Measurements from ENCODE around the gene SCAMP3.
"Not testable (repeated sequence)": the region's sequence is repeated elsewhere in the genome, so short reads cannot be mapped to it uniquely, and the experiment has no call there.

Gene SCAMP3

DNA sequence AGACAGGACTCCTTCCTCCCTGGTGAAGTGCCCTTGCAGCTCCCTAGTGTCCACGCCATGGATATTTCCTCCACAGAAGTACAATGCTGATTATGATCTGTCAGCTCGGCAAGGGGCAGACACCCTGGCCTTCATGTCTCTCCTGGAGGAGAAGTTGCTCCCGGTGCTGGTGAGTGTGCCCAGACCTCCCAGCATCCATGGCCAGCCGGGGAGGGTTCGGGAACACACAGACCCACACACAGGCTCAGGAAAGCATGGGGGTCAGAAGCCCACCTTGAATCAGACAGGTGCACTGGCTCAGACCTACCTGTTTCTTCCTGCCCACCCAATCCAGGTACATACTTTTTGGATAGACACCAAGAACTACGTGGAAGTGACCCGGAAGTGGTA lies 50.1 kb downstream of the SCAMP3 start:
- peaks cover 12% of the 10 kb centered on the region for H3K79me2 ChIP-seq (ENCODE audit: control insufficient read depth, insufficient read depth, low read length, poor library complexity)
- not testable (repeated sequence) for H3K18ac ChIP-seq (ENCODE audit: low read length); H2AK5ac ChIP-seq (ENCODE audit: low read length); DNase-seq; H3K27me3 ChIP-seq (ENCODE audit: insufficient read depth, low read length); H3K14ac ChIP-seq (ENCODE audit: low read length); H4K12ac ChIP-seq (ENCODE audit: low read depth, low read length); H3K4me3 ChIP-seq (ENCODE audit: low read depth, low read length); H3K4me2 ChIP-seq (ENCODE audit: low read length); H3K23ac ChIP-seq (ENCODE audit: low read length); H4K8ac ChIP-seq (ENCODE audit: low read depth, low read length); H3K4ac ChIP-seq (ENCODE audit: low read depth, low read length); H2AFZ ChIP-seq (ENCODE audit: insufficient read depth, low read length, poor library complexity); H2BK5ac ChIP-seq (ENCODE audit: low read depth, low read length, poor library complexity); H3K27ac ChIP-seq (ENCODE audit: low read depth, low read length); H2BK120ac ChIP-seq (ENCODE audit: insufficient read depth, low read length, poor library complexity); H3K9ac ChIP-seq (ENCODE audit: low read length); H2BK12ac ChIP-seq (ENCODE audit: low read length); H4K91ac ChIP-seq (ENCODE audit: low read depth, low read length); H3K9me3 ChIP-seq (ENCODE audit: insufficient read depth, low read depth, low read length)
- peaks cover 15 to 19% of the 10 kb centered on the region in 2 experiments for H3K36me3 ChIP-seq (ENCODE audit: control insufficient read depth in 1 of 2, insufficient read depth in 2 of 2, low read length in 2 of 2)
- H3K79me1 ChIP-seq (ENCODE audit: low read length) = peaks cover 18% of the 10 kb centered on the region
- H3K4me1 ChIP-seq (ENCODE audit: control insufficient read depth in 1 of 2, insufficient read depth in 2 of 2, low read length in 2 of 2) = peaks cover 10 to 12% of the 10 kb centered on the region in 2 experiments
- whole genome bisulfite sequencing (ENCODE audit: extremely low coverage, insufficient coverage, insufficient read length) = no CpG with 5 or more reads among the region's 7 CpGs

DNA sequence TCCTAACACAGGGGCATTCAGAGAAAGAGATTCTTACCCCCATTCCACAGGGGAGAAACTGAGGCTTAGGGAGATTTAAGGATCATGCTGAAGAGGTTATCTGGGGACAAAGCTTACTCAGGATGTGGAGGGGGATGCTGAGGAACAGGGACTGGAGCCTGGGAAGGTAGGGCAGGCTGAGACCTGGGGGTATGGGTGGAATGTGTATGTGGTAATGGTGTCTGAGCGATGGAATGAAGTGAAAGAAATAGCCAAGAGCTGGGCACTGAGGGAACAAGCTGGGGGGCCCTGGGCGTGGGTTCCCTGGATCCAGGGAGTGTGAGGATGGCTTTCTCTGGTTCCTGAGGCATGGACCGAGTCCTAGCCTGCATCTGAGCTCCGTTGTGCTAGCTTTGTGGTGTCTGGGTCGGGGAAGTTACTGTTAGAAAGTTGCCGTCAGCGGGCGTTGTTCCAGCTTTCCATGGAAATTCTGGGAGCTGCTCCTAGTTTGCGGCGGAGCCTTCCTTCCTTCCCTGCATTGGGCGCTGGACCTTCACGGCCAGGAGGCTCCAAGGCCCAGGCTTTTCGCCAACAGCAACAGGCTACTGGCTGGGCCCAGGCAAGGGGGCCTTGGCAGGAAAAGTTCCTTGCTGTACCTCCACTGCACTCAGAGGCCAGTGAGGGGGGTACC lies 50.6 kb downstream of the SCAMP3 start:
- not testable (repeated sequence) for H3K14ac ChIP-seq (ENCODE audit: low read length); H3K27me3 ChIP-seq (ENCODE audit: insufficient read depth, low read length); H3K4me3 ChIP-seq (ENCODE audit: low read depth, low read length); H2BK5ac ChIP-seq (ENCODE audit: low read depth, low read length, poor library complexity); H2AFZ ChIP-seq (ENCODE audit: insufficient read depth, low read length, poor library complexity); H3K9me3 ChIP-seq (ENCODE audit: insufficient read depth, low read depth, low read length); H4K8ac ChIP-seq (ENCODE audit: low read depth, low read length); H3K18ac ChIP-seq (ENCODE audit: low read length); H4K12ac ChIP-seq (ENCODE audit: low read depth, low read length); H3K27ac ChIP-seq (ENCODE audit: low read depth, low read length); H2BK120ac ChIP-seq (ENCODE audit: insufficient read depth, low read length, poor library complexity); H3K9ac ChIP-seq (ENCODE audit: low read length); H4K91ac ChIP-seq (ENCODE audit: low read depth, low read length); H2AK5ac ChIP-seq (ENCODE audit: low read length); H3K23ac ChIP-seq (ENCODE audit: low read length); H2BK12ac ChIP-seq (ENCODE audit: low read length); H3K4ac ChIP-seq (ENCODE audit: low read depth, low read length); H3K4me2 ChIP-seq (ENCODE audit: low read length)
- Histone ChIP-seq H3K4me1 (ENCODE audit: control insufficient read depth in 1 of 2, insufficient read depth in 2 of 2, low read length in 2 of 2) (peaks cover 12 to 14% of the 10 kb centered on the region in 2 experiments), H3K79me2 (ENCODE audit: control insufficient read depth, insufficient read depth, low read length, poor library complexity) (peaks cover 12% of the 10 kb centered on the region), H3K36me3 (ENCODE audit: control insufficient read depth in 1 of 2, insufficient read depth in 2 of 2, low read length in 2 of 2) (peaks cover 13 to 16% of the 10 kb centered on the region in 2 experiments), H3K79me1 (ENCODE audit: low read length) (peaks cover 18% of the 10 kb centered on the region)
- DNase-seq = peak in 1 of 2 donors; percentile 34
- no CpG with 5 or more reads among the region's 13 CpGs for WGBS (ENCODE audit: extremely low coverage, insufficient coverage, insufficient read length)

DNA sequence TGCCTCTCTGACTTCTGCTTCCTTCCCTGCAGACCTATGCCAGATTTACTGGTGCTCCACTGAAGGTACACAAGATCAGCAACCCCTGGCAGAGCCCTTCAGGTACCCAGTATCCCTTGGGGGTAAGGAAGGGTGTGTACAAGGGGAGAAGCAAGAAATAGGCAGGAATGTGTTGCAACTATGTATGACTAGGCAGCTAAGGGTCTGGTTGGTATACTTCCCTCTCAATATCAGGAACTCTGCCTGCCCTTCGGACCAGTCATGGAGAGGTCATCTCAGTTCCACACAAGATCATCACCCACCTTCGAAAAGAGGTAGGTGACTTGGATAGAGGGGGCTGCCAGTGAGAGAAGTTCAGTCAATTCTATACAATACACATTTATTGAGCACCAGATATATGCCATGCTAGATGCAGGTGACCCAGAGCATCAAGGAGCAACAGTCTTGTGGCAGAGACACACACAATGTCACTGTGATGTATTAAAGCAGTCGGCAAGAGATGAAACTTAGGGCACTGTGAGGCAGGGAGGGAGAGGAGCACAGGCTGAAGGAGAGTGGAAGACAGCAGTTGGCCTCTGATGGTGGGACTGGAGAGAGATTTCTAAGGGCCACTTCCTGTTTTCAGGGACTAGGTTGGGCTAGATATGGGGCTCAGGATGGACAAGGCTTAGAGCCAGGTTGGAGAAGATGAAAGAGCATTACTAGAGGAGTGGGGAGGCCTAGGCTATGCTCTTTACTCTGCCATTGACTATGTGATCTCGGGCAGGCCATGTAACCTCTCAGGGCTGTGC lies 51.7 kb downstream of the SCAMP3 start:
- Histone ChIP-seq H3K79me1 (ENCODE audit: low read length) (peaks cover 18% of the 10 kb centered on the region), H3K23ac (ENCODE audit: low read length) (no peak overlapping the region), H2BK12ac (ENCODE audit: low read length) (no peak overlapping the region), H3K4me3 (ENCODE audit: low read depth, low read length) (no peak overlapping the region), H3K14ac (ENCODE audit: low read length) (no peak overlapping the region), H2BK5ac (ENCODE audit: low read depth, low read length, poor library complexity) (no peak overlapping the region), H3K27ac (ENCODE audit: low read depth, low read length) (no peak overlapping the region), H3K4me2 (ENCODE audit: low read length) (no peak overlapping the region), H3K9ac (ENCODE audit: low read length) (no peak overlapping the region), H3K36me3 (ENCODE audit: control insufficient read depth in 1 of 2, insufficient read depth in 2 of 2, low read length in 2 of 2) (peaks cover 13 to 15% of the 10 kb centered on the region in 2 experiments), H2AFZ (ENCODE audit: insufficient read depth, low read length, poor library complexity) (no peak overlapping the region), H4K91ac (ENCODE audit: low read depth, low read length) (no peak overlapping the region), H4K12ac (ENCODE audit: low read depth, low read length) (no peak overlapping the region), H3K4me1 (ENCODE audit: control insufficient read depth in 1 of 2, insufficient read depth in 2 of 2, low read length in 2 of 2) (peaks cover 12 to 14% of the 10 kb centered on the region in 2 experiments), H3K27me3 (ENCODE audit: insufficient read depth, low read length) (no peaks in the 10 kb centered on the region), H3K79me2 (ENCODE audit: control insufficient read depth, insufficient read depth, low read length, poor library complexity) (peaks cover 12% of the 10 kb centered on the region), H3K9me3 (ENCODE audit: insufficient read depth, low read depth, low read length) (no peaks in the 10 kb centered on the region), H2BK120ac (ENCODE audit: insufficient read depth, low read length, poor library complexity) (no peak overlapping the region), H2AK5ac (ENCODE audit: low read length) (no peak overlapping the region), H4K8ac (ENCODE audit: low read depth, low read length) (no peak overlapping the region), H3K4ac (ENCODE audit: low read depth, low read length) (no peak overlapping the region), H3K18ac (ENCODE audit: low read length) (no peak overlapping the region)
- DNase-seq = no peak
- WGBS (ENCODE audit: extremely low coverage, insufficient coverage, insufficient read length) = no CpG with 5 or more reads among the region's 4 CpGs

DNA sequence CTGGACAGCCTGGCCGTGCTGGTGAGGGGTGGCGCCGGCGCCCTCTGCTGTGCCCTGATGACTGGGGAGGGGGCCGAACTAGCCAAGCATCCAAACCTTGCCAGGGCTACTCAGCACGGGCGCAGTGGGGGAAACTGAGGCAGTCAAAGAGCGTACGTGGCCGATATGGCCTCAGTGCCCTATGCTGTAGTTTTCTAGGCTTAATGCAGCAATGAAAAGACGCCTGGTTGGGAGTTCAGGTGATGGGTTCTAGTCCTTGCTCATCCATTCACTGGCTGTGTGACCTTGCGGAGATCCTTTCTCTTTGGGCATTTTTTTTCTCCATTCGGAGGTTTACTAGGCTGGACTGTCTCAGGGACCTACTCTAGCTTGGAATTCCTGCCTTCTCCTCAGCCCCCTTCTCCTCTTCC lies 52.8 kb downstream of the SCAMP3 start:
- Histone ChIP-seq H2BK12ac (ENCODE audit: low read length) (no peak overlapping the region), H3K4me3 (ENCODE audit: low read depth, low read length) (peak overlapping the region; percentile 90), H4K91ac (ENCODE audit: low read depth, low read length) (peak overlapping the region; percentile 95), H2AFZ (ENCODE audit: insufficient read depth, low read length, poor library complexity) (peak overlapping the region; percentile 72), H3K9ac (ENCODE audit: low read length) (peak overlapping the region; percentile 71), H3K23ac (ENCODE audit: low read length) (no peak overlapping the region), H3K27me3 (ENCODE audit: insufficient read depth, low read length) (no peaks in the 10 kb centered on the region), H3K79me1 (ENCODE audit: low read length) (peaks cover 18% of the 10 kb centered on the region), H3K9me3 (ENCODE audit: insufficient read depth, low read depth, low read length) (no peaks in the 10 kb centered on the region), H3K14ac (ENCODE audit: low read length) (peak overlapping the region; percentile 87), H2BK5ac (ENCODE audit: low read depth, low read length, poor library complexity) (peak overlapping the region; percentile 5), H3K36me3 (ENCODE audit: control insufficient read depth in 1 of 2, insufficient read depth in 2 of 2, low read length in 2 of 2) (peaks cover 11 to 14% of the 10 kb centered on the region in 2 experiments), H2BK120ac (ENCODE audit: insufficient read depth, low read length, poor library complexity) (peak overlapping the region; percentile 28), H3K4me2 (ENCODE audit: low read length) (peak overlapping the region; percentile 99), H3K4me1 (ENCODE audit: control insufficient read depth in 1 of 2, insufficient read depth in 2 of 2, low read length in 2 of 2) (peaks cover 12 to 14% of the 10 kb centered on the region in 2 experiments), H3K4ac (ENCODE audit: low read depth, low read length) (peak overlapping the region; percentile 60), H3K18ac (ENCODE audit: low read length) (peak overlapping the region; percentile 71), H4K8ac (ENCODE audit: low read depth, low read length) (peak overlapping the region; percentile 89), H4K12ac (ENCODE audit: low read depth, low read length) (peak overlapping the region; percentile 67), H3K79me2 (ENCODE audit: control insufficient read depth, insufficient read depth, low read length, poor library complexity) (peaks cover 12% of the 10 kb centered on the region), H2AK5ac (ENCODE audit: low read length) (peak overlapping the region; percentile 16), H3K27ac (ENCODE audit: low read depth, low read length) (no peak overlapping the region)
- WGBS (ENCODE audit: extremely low coverage, insufficient coverage, insufficient read length) = no CpG with 5 or more reads among the region's 13 CpGs
- no peak for DNase-seq

All from trophoblast cell (in vitro differentiated cells and primary cell).